Ramos (cell line): Measurements from ENCODE around the gene CELF5.
"Not testable (repeated sequence)": the region's sequence is repeated elsewhere in the genome, so short reads cannot be mapped to it uniquely, and the experiment has no call there.

Experiments
- in situ Hi-C: fragments of 300-500 bp; cut with MboI; formaldehyde crosslinking; loops from one replicate; pipeline ENCODE4 v1.14.3; 2022; ENCODE audit warnings: low sequenced_read_pairs; ENCODE audit not compliant: unreplicated experiment

Gene CELF5

GRCh38 chr19:3335431-3336350, 111.2 kb downstream of the CELF5 start:
- in situ Hi-C loops, result no loop called here

- in situ Hi-C loops, result no loop called here
Observed at GRCh38 chr19:3336351-3336679, 111.9 kb downstream of the CELF5 start.

- in situ Hi-C loops, result no loop called here
Observed at GRCh38 chr19:3336680-3337523, 112.4 kb downstream of the CELF5 start.

DNA sequence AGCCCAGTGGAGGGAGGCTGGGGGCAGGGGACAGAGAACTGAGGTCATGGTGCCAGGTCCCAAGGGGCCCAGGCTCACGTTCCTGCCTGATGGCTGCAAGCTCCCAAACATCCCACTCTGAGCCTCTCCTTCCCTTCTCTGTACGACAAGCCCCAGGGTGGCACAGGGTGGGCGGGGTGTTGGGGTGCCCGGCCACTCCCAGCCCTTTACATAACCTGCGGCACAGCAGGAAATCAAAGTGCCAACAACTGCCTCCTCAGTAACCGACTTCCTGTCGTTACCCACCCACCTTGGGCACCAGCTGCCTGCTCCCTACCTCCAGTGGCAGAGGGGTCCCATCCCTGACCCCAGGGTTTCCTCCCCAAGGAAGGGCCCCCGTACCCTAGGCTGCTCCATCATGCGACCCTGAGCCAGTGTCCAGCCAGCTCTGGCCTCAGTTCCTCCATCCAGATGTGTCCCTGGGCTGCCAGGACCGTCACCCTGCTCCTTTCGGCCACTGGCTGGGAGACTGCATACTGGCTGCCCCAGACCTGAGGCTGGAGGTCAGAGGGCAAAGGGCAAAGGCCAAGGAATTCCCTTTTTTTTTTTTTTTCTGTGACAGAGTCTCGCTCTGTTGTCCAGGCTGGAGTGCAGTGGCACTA, 114.2 kb downstream of the CELF5 start:
- in situ Hi-C loops, result no loop called here

GRCh38 chr19:3340340-3340739, 115.9 kb downstream of the CELF5 start:
- in situ Hi-C loops, result no loop called here

GRCh38 chr19:3342246-3342645, 117.8 kb downstream of the CELF5 start:
- in situ Hi-C loops, result no loop called here

GRCh38 chr19:3342962-3343361, 118.5 kb downstream of the CELF5 start:
- in situ Hi-C loops, result not testable (repeated sequence)

DNA sequence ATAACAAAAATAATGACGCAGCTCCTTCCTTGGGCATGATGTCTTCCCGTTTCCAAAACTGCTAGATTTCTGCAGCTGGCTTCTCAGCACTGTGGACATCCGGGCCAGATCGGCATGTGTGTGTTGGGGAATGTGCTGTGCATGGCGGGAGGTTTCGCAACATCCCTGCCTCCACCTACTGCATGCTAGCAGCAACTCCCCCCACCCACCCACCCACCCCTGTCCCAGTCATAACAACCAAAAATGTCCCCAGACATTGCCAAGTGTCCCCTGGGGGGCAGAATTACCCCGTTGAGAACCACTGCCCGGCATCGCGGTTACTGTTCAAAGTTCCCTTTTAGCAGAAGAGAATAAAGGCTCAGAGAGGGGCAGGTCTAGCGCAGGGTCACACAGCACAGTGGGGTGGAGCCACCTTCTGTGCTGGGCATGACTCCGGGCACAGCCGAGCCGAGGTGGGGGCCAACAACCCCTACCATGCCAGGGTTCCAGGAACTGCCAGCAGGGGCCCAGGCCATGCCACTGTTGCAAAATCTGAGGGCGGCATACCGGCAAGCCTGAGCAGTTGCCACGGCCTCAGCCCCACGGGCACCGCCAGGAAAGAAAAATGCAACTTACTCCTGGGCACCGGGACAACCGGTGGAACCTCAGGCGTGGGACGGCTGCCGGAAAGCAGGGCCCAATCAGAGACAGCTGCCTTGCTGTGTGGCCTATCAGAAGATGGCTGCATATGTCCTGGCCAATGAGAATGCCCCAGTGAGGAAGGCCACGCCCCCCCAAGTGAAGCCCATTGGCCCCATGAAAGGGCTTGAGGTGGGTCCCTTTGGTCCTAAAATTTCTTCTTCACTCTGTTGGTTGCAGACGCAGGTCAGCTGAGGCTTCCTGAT, 119.4 kb downstream of the CELF5 start:
- in situ Hi-C loops, result no loop called here

DNA sequence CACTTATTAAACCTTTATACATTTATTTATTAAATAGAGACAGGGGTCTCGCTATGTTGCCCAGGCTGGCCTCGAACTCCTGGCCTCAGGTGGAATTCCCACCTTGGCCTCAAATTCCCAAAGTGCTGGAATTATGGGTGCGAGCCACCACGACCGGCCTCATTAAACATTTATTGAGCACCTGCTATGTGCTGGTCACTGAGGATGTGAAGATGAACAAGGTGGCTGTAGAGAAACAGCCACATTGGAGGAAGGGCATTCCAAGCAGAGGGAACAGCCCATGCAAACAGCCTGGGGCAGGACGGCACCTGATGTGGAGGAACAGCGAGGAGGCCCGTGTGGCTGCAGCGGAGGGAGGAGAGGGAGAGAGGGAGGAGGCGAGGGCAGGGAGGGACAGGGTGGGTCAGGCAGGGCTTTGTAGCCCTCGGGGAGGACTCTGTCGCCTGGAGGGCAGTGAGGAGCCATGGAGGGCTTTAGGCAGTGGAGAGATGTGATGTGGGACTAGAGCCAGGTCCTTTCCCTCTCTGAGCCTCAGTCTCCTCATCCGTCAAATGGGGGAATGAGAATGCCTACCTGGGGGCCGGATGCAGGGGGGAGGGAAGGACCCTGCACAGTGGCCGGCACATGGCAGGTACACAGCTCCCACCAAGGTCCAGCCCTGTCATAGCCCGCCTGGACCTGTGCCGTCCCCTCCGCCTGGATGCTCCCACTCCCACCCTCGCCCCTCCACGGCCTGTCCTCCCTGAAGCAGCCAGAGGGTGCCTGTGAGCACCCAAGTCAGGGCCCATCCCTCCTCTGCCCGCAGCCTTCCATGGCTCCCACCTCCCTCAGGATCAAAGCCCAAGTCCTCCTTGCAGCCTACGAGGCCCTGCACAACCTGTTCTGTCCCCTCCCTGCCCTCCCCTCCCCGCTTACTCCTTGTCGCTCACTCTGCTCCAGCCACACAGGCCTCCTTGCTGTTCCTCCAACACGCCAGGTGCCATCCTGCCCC, 120.4 kb downstream of the CELF5 start:
- in situ Hi-C loops, result no loop called here

DNA sequence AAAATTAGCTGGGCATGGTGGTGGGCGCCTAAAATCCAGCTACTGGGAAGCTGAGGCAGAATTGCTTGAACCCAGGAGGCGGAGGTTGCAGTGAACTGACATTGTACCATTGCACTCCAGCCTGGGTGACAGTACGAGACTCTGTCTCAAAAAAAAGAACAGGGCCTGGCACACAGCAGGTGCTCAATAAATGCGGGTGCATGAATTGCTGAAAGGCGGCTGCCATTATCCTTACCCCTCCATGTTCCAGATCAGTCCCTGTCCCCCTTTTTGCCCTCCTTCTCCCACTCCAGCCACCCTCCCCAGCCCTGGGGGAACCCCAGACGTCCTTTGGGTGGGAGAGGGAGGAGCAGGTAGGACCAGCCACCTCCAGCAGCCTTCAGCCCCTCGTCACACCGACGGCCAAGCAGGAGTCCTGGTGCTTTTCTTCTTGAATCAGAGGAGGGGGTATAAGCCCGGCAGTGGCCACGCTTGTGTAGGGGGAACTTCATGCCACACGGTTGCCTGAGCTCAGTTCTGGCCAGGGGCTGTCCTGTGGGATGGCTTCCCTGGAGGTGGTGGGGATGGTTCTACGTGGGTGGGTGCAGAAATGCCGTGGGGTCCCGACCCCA, 121.5 kb downstream of the CELF5 start:
- in situ Hi-C loops, result no loop called here
